AG04450 (cell line): ENCODE results near the gene C18orf54. TPM values are rescaled to one million over a fixed set of nuclear protein-coding genes. Genes with fewer than 3 reads are reported as not detected.

Experiments used
- CTCF ChIA-PET: fragments of 300-600, 350-600 bp; formaldehyde crosslinking; extraction: SDS; loops from one replicate; lab custom pipeline; 2022; ENCODE audit warnings: antibody characterized with exemption, inconsistent platforms; lab: Charles Lee
- POLR2A ChIA-PET: fragments of 350-600 bp; formaldehyde crosslinking; extraction: SDS; loops from one replicate; lab custom pipeline; 2021; ENCODE audit warnings: antibody characterized with exemption, inconsistent platforms; lab: Yijun Ruan, JAX
- DNase-seq: peaks from one replicate; pipeline ENCODE4 v3.0.0-alpha.2; 2011; ENCODE audit warnings: low read depth, low spot score
- H3K27ac ChIP-seq: one replicate; pipeline ENCODE4 v1.5.1; 2012; ENCODE audit warnings: low read depth, low read length, control low read depth
- H3K27me3 ChIP-seq: one replicate; pipeline ENCODE4 v1.6.0; 2012; ENCODE audit warnings: low read length; ENCODE audit not compliant: control insufficient read depth, insufficient read depth
- H3K4me3 ChIP-seq: 2 replicates; pipeline ENCODE4 v1.5.1; 2011; ENCODE audit warnings: mild to moderate bottlenecking, low read depth, low read length, control low read depth
- H3K9me3 ChIP-seq: 2 replicates; pipeline ENCODE4 v1.5.1; 2012; ENCODE audit warnings: low read length; ENCODE audit not compliant: control insufficient read depth, insufficient read depth
- CTCF ChIP-seq: IDR thresholded peaks from 2 replicates; pipeline ENCODE4 v1.5.1; 2011; ENCODE audit warnings: low read depth, low read length, control low read depth, inconsistent platforms
- polyA plus RNA-seq: library from polyadenylated mRNA; depleted of rRNA; stranded (reverse); fragments of >200 nt; gene quantifications from 2 replicates; pipeline ENCODE4 v1.2.3, GENCODE V29; 2011

The C18orf54 gene
- polyA plus RNA-seq, 1 experiment = 3.8 TPM

- DNase-seq = no peak
- Histone ChIP-seq H3K4me3 (no peak overlapping the region), H3K27me3 (no peaks in the 10 kb centered on the region), H3K27ac (no peak overlapping the region), H3K9me3 (no peaks in the 10 kb centered on the region; the same call in 1 of the 2 replicates)
- TF ChIP-seq CTCF = no peak
- ChIA-PET POLR2A (no interaction called here), CTCF (interaction anchor here (1.5 kb wide), 1 partner anchor 32 kb away, joined by 4 read pairs; no protein-coding TSS in a partner anchor)
These were observed 2.7 kb downstream of the C18orf54 start for GRCh38 chr18:54360406-54360805.

- Histone ChIP-seq H3K27ac (no peak overlapping the region), H3K4me3 (no peak overlapping the region), H3K9me3 (no peaks in the 10 kb centered on the region), H3K27me3 (no peaks in the 10 kb centered on the region)
- ChIA-PET POLR2A (no interaction called here), CTCF (interaction anchor here (0.8 to 2.5 kb wide), 2 partner anchors 15 to 293 kb away, joined by 3 to 8 read pairs; no protein-coding TSS in a partner anchor)
- TF ChIP-seq CTCF = no peak
- no peak for DNase-seq
These were observed 20.4 kb downstream of the C18orf54 start for GRCh38 chr18:54378057-54378456.

GRCh38 chr18:54381640-54382039 is 23.9 kb downstream of the C18orf54 start:
- POLR2A ChIA-PET = no interaction called here
- no peak overlapping the region for H3K4me3 ChIP-seq
- CTCF ChIA-PET = interaction anchor here (0.9 kb wide), 1 partner anchor 24 kb away, joined by 3 read pairs; the partner anchor contains the start of genes C18orf54 and STARD6
- TF ChIP-seq CTCF = no peak
- no peak for DNase-seq
- no peak overlapping the region for H3K27ac ChIP-seq
- H3K9me3 ChIP-seq = no peaks in the 10 kb centered on the region; the same call in 1 of the 2 replicates
- H3K27me3 ChIP-seq = no peaks in the 10 kb centered on the region

GRCh38 chr18:54382076-54382475 is 24.4 kb downstream of the C18orf54 start:
- DNase-seq = no peak
- Histone ChIP-seq H3K4me3 (no peak overlapping the region), H3K27me3 (no peaks in the 10 kb centered on the region), H3K9me3 (no peaks in the 10 kb centered on the region; the same call in 1 of the 2 replicates), H3K27ac (no peak overlapping the region)
- CTCF ChIA-PET = interaction anchor here (0.9 kb wide), 1 partner anchor 24 kb away, joined by 3 read pairs; the partner anchor contains the start of genes C18orf54 and STARD6
- POLR2A ChIA-PET = no interaction called here
- TF ChIP-seq CTCF = no peak

GRCh38 chr18:54382733-54383252 is 25.1 kb downstream of the C18orf54 start:
- no peak overlapping the region for H3K4me3 ChIP-seq
- no peak for TF ChIP-seq CTCF
- H3K27me3 ChIP-seq = no peaks in the 10 kb centered on the region
- ChIA-PET CTCF (interaction anchor here (0.9 kb wide), 1 partner anchor 10 kb away, joined by 8 read pairs; no protein-coding TSS in a partner anchor), POLR2A (no interaction called here)
- DNase-seq = no peak
- no peak overlapping the region for H3K27ac ChIP-seq
- no peaks in the 10 kb centered on the region; the same call in 1 of the 2 replicates for H3K9me3 ChIP-seq
